ENCODE data around the gene STUB1. TPM values are rescaled to one million over a fixed set of nuclear protein-coding genes. Genes with fewer than 3 reads are reported as not detected.

Gene STUB1
- total and polyA plus RNA-seq, 10 of the 15 experiments (the other 5 are each of a cell fraction or from before 2014, with no cell fraction given), result 4.2 to 136 (median 67.1) TPM

GRCh38 chr16:684071-684794, 4.0 kb downstream of the STUB1 start, which contains the start of gene JMJD8:
JMJD8 (minus strand) TSS chr16:684334; CDS start chr16:684319, 15 bp downstream.
- no peaks in the 10 kb centered on the region for H3K9me3 ChIP-seq (replicated peaks; ENCODE audit: control insufficient read depth, insufficient read depth, low read length)
- CTCF ChIA-PET, result interaction anchor here (0.8 kb wide), 1 partner anchor 36 kb away, joined by 3 read pairs; no protein-coding TSS in a partner anchor
- RAD21 ChIA-PET (ENCODE audit: unreplicated experiment), result no interaction called here
- no TSS peak for BruUV-seq (replicated peaks)
- H2AFZ ChIP-seq (ENCODE audit: control insufficient read depth, low read depth, low read length), result peak within 1 kb of the TSS; percentile 37; the same call in 1 of the 2 replicates
- intact Hi-C loops (cut with micrococcal nuclease; ENCODE audit: unreplicated experiment), result loop anchor here (2.0 to 5.0 kb wide), 3 partner anchors 37 to 157 kb away; partner anchors contain the start of genes ANTKMT, CAPN15 and METTL26
- in situ Hi-C loops (cut with MboI), result no loop called here
- POLR2A ChIA-PET, result interaction anchor here (0.6 to 1.0 kb wide), 2 partner anchors 11 to 30 kb away, joined by 3 to 5 read pairs; no protein-coding TSS in a partner anchor
- FAIRE-seq (peak; percentile 94), ATAC-seq (peak; percentile 86), DNase-seq (ENCODE audit: low read depth, low spot score) (no peak)
- peaks cover 6 to 14% of the 10 kb centered on the region in 2 experiments; a peak in 2 of 4 replicates for H3K36me3 ChIP-seq (ENCODE audit: control insufficient read depth in 2 of 2, insufficient read depth in 2 of 2, low read length in 1 of 2)
- H3K27me3 ChIP-seq (replicated peaks in 1 of 2; ENCODE audit: control insufficient read depth in 2 of 2, insufficient read depth in 2 of 2, low read length in 1 of 2), result no peaks in the 10 kb centered on the region
- SMC1A ChIA-PET (ENCODE audit: uncharacterized antibody, unreplicated experiment), result no interaction called here
- H3K9ac ChIP-seq (ENCODE audit: control insufficient read depth, insufficient read depth, low read length), result peak within 1 kb of the TSS; percentile 61
- H3K79me2 ChIP-seq (ENCODE audit: control insufficient read depth, insufficient read depth, low read length), result peaks cover 26% of the 10 kb centered on the region
- H4K20me1 ChIP-seq (ENCODE audit: control insufficient read depth, insufficient read depth), result peaks cover 6% of the 10 kb centered on the region; the same call in 1 of the 2 replicates
- H3K4me2 ChIP-seq (ENCODE audit: control insufficient read depth, insufficient read depth), result peak within 1 kb of the TSS; percentile 90
- peaks cover 16% of the 10 kb centered on the region for H3K4me1 ChIP-seq (ENCODE audit: control insufficient read depth, insufficient read depth, low read length)
- H3K27ac ChIP-seq (ENCODE audit: control insufficient read depth, insufficient read depth), result peak within 1 kb of the TSS; percentile 44; the same call in 1 of the 2 replicates
- peak within 1 kb of the TSS; percentile 67 for H3K4me3 ChIP-seq
- WGBS (ENCODE audit: insufficient coverage, insufficient replicate concordance, low lambda C conversion rate, missing lambda C conversion rate), result 2% methylated on average over 66 of the region's 91 CpGs
- TF ChIP-seq DPF2 (IDR thresholded peaks at IDR 0.05) (peak; percentile 70; the same call in 1 of the 2 replicates), CREM (IDR thresholded peaks at IDR 0.05; ENCODE audit: low read depth) (peak; percentile 80; the same call in 1 of the 2 replicates), NR2C2 (IDR thresholded peaks at IDR 0.05; ENCODE audit: borderline replicate concordance, control insufficient read depth, insufficient read length, low read depth) (no peak), E2F4 (IDR thresholded peaks at IDR 0.05; ENCODE audit: low read depth, low read length) (no peak), KAT2A (conservative IDR thresholded peaks at IDR 0.05; ENCODE audit: control insufficient read depth, low read depth, low read length) (no peak), NR2F1 (conservative IDR thresholded peaks at IDR 0.05) (peak; percentile 61; the same call in 1 of the 2 replicates), NKRF (conservative IDR thresholded peaks at IDR 0.05) (peak; percentile 74; the same call in 1 of the 2 replicates), MEF2A (IDR thresholded peaks at IDR 0.05; ENCODE audit: insufficient read depth, low read depth, low read length) (0 out of 2 replicates have a peak, but pooled peaks have one; percentile 27), WRNIP1 (IDR thresholded peaks at IDR 0.05; ENCODE audit: borderline replicate concordance, low read depth, low read length) (no peak), ELK1 (IDR thresholded peaks at IDR 0.05; ENCODE audit: low read depth, low read length) (peak; percentile 75; the same call in 1 of the 2 replicates), BCL3 (IDR thresholded peaks at IDR 0.05; ENCODE audit: borderline replicate concordance, insufficient read depth, low read depth, low read length, poor library complexity, severe bottlenecking) (peak; percentile 88), RCOR1 (conservative IDR thresholded peaks at IDR 0.05; ENCODE audit: low read depth, low read length) (no peak), KLF5 (IDR thresholded peaks at IDR 0.05; ENCODE audit: partially characterized antibody) (peak; percentile 69), NFYB (IDR thresholded peaks at IDR 0.05; ENCODE audit: insufficient read depth, low read depth, low read length) (peak; percentile 94), ZNF384 (IDR thresholded peaks at IDR 0.05; ENCODE audit: borderline replicate concordance, low read depth, low read length) (no peak), YY1 (IDR thresholded peaks at IDR 0.05; ENCODE audit: low read depth, low read length) (peak; percentile 96)
